GM18526 (cell line): ENCODE data around the gene SOCS6.

ENCODE experiments used
- POLR2A ChIP-seq: IDR thresholded peaks from 3 replicates; pipeline ENCODE4 v1.6.1; 2011; ENCODE audit not compliant: insufficient read length; ENCODE audit errors: extremely low read depth

Gene SOCS6

DNA sequence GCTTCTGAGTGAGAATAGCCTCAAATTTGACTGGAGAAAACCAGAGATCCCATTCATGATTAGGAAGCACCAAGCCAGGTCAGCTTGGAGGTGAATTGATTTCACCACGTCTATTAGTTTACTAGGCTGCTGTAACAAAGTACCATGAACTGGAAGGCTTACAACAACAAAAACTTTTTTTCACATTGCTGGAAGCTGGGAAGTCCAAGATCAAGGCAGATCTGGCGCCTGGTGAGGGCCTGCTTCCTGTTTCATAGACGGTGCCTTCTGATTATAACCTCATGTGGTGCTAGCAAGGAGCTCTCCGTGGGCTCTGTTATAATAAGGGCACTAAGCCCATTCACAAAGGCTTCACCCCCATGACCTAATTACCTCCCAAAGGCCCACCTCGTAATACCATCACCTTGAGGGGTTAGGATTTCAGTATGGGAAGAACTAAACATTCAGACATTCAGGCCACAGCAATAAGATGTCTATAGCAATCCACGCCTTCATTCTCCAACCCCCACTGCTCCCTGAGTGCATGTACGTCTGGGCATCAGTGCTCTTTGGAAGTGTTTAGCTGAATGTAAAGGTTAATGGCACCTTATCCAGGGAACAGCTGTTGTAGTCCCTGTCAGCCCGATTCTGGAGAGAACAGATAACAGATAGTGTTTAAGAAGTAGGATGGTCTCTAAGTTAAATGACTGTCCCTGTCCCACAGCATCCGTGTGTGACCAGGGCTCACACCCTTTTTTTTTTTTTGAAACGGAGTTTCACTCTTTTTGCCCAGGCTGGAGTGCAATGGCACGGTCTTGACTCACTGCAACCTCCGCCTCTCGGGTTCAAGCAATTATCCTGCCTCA lies 89.2 kb downstream of the SOCS6 start:
- TF ChIP-seq POLR2A: no peak
